DMS153 treated with DMSO at 0.1 percent for 48 hours (cell line): Measurements from ENCODE around the gene RIOK3.
A peak's percentile ranks its signal among the peaks of the same experiment; 100 is the strongest.
"Not testable (repeated sequence)": the region's sequence is repeated elsewhere in the genome, so short reads cannot be mapped to it uniquely, and the experiment has no call there.

Experiments
- DNase-seq: peaks from one replicate; lab custom pipeline; 2025; ENCODE audit not compliant: unreplicated experiment; lab: John Stamatoyannopoulos, UW

Gene RIOK3

GRCh38 chr18:23495723-23496440 is 42.8 kb downstream of the RIOK3 start:
- DNase-seq = peak; percentile 71

GRCh38 chr18:23498117-23498516 is 45.0 kb downstream of the RIOK3 start:
- DNase-seq = no peak

GRCh38 chr18:23498877-23499276 is 45.8 kb downstream of the RIOK3 start:
- DNase-seq = peak; percentile 28

GRCh38 chr18:23499291-23499781 is 46.2 kb downstream of the RIOK3 start:
- DNase-seq = no peak

GRCh38 chr18:23501626-23502025 is 48.5 kb downstream of the RIOK3 start:
- no peak for DNase-seq

- DNase-seq = peak; percentile 40
Observed at GRCh38 chr18:23502516-23503037, 49.5 kb downstream of the RIOK3 start.

GRCh38 chr18:23503038-23503962 is 50.2 kb downstream of the RIOK3 start, which contains the start of gene RMC1:
Gene RMC1, plus strand, starts transcription at chr18:23503511. Its CDS starts 108 bp downstream, at chr18:23503619.
- DNase-seq = peak; percentile 81

- no peak for DNase-seq
Observed at GRCh38 chr18:23503963-23504344, 50.9 kb downstream of the RIOK3 start.

- DNase-seq = no peak
Observed at GRCh38 chr18:23504720-23505119, 51.6 kb downstream of the RIOK3 start.

GRCh38 chr18:23506393-23506792 is 53.3 kb downstream of the RIOK3 start:
- DNase-seq = no peak

- not testable (repeated sequence) for DNase-seq
Observed at GRCh38 chr18:23510923-23511322, 57.8 kb downstream of the RIOK3 start.

- not testable (repeated sequence) for DNase-seq
Observed at GRCh38 chr18:23512216-23512615, 59.1 kb downstream of the RIOK3 start.

GRCh38 chr18:23512641-23513040 is 59.6 kb downstream of the RIOK3 start:
- no peak for DNase-seq

GRCh38 chr18:23515911-23516546 is 62.9 kb downstream of the RIOK3 start:
- DNase-seq = peak; percentile 55

GRCh38 chr18:23519734-23520133 is 66.6 kb downstream of the RIOK3 start:
- DNase-seq = no peak

GRCh38 chr18:23521271-23521670 is 68.2 kb downstream of the RIOK3 start:
- DNase-seq = no peak

- DNase-seq = no peak
Observed at GRCh38 chr18:23521907-23522306, 68.8 kb downstream of the RIOK3 start.

- DNase-seq = no peak
Observed at GRCh38 chr18:23523429-23524212, 70.5 kb downstream of the RIOK3 start.

- DNase-seq = no peak
Observed at GRCh38 chr18:23524213-23524707, 71.2 kb downstream of the RIOK3 start.

- no peak for DNase-seq
Observed at GRCh38 chr18:23526501-23527063, 73.5 kb downstream of the RIOK3 start.
